Activated B cell treated with CpG ODN at 0.5 μM for 24 hours (primary cell): ENCODE data around the gene NKIRAS2. TPM values are rescaled to one million over a fixed set of nuclear protein-coding genes. Genes with fewer than 3 reads are reported as not detected.

Source experiments
- ATAC-seq: fragments of 200-7000 bp; cut with Tn5 transposase; one replicate; pipeline ENCODE4 v1.10.0; 2021; ENCODE audit warnings: low read depth, mild to moderate bottlenecking, moderate library complexity
- CTCF ChIA-PET: fragments of 350-600 bp; sonication (Branson Sonifier 250); formaldehyde crosslinking; loops from one replicate; lab custom pipeline; 2021; ENCODE audit warnings: antibody characterized with exemption; lab: Charles Lee
- POLR2A ChIA-PET: fragments of 350-600 bp; sonication (Branson Sonifier 250); formaldehyde crosslinking; loops from one replicate; lab custom pipeline; 2021; ENCODE audit warnings: antibody characterized with exemption; lab: Charles Lee
- DNase-seq: peaks from one replicate; pipeline ENCODE4 v3.0.0; 2022
- H3K27ac Mint-ChIP-seq: one replicate; pipeline ENCODE4 v1.8.0; 2020; ENCODE audit warnings: mixed read lengths
- H3K27me3 Mint-ChIP-seq: one replicate; pipeline ENCODE4 v1.8.0; 2021; ENCODE audit warnings: mixed read lengths
- H3K36me3 Mint-ChIP-seq: one replicate; pipeline ENCODE4 v1.8.0; 2021; ENCODE audit warnings: low read depth, mixed read lengths
- H3K4me1 Mint-ChIP-seq: one replicate; pipeline ENCODE4 v1.8.0; 2021; ENCODE audit warnings: mixed read lengths
- H3K4me3 Mint-ChIP-seq: one replicate; pipeline ENCODE4 v1.8.0; 2020; ENCODE audit warnings: mild to moderate bottlenecking, mixed read lengths
- H3K9me3 Mint-ChIP-seq: one replicate; pipeline ENCODE4 v1.8.0; 2020; ENCODE audit warnings: mixed read lengths
- CTCF ChIP-seq: fragments of 200-600 bp; IDR thresholded peaks from one replicate; pipeline ENCODE4 v1.8.0; 2022; ENCODE audit warnings: antibody characterized with exemption, mild to moderate bottlenecking
- intact Hi-C: fragments of 100-400 bp; cut with micrococcal nuclease; formaldehyde crosslinking; loops from one replicate; pipeline ENCODE4 v1.15.1; 2024
- total RNA-seq: library from RNA; stranded (reverse); gene quantifications from 2 replicates; pipeline ENCODE4 v1.2.3, GENCODE V29; 2022

The NKIRAS2 gene
- total RNA-seq, 1 donor from 2014 or later: 23.9 TPM

GRCh38 chr17:42051013-42051400, 31.1 kb downstream of the NKIRAS2 start:
- Mint-ChIP-seq H3K36me3 (no peaks in the 10 kb centered on the region), H3K4me3 (peak overlapping the region; percentile 82), H3K4me1 (peaks cover 9% of the 10 kb centered on the region), H3K27me3 (peaks cover 30% of the 10 kb centered on the region), H3K27ac (no peak overlapping the region), H3K9me3 (no peaks in the 10 kb centered on the region)
- DNase-seq: no peak
- ChIA-PET CTCF (interaction anchor here (0.7 to 1.3 kb wide), 2 partner anchors 25 to 1932 kb away, joined by 3 to 4 read pairs; no protein-coding TSS in a partner anchor), POLR2A (interaction anchor here (0.8 to 1.3 kb wide), 3 partner anchors 35 to 85 kb away, joined by 3 read pairs; partner anchors contain the start of gene CNP)
- intact Hi-C loops: loop anchor here (2.0 kb wide), 2 partner anchors 26 to 34 kb away; partner anchors contain the start of gene DNAJC7
- no peak for TF ChIP-seq CTCF
- ATAC-seq: no peak

DNA sequence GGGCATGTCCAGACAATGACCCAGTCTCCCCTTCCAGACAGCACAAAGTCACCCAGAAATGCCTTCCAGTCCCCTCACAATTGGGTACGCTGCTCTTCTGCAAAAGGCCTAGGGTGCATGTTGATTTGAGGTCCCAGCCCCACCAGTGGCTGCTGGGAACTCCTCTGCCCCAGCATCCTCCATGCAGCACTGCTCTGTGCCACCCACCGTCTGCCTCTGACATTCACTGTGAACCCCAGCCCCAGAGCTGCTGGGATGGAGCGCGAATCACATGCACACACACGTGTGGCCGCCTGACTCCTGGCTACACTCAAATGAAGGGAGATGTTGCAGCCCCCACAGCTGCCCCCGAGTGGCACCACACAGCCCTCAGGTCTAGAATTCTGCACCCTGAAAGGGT, 31.8 kb downstream of the NKIRAS2 start:
- H3K4me1 Mint-ChIP-seq: peaks cover 9% of the 10 kb centered on the region
- POLR2A ChIA-PET: interaction anchor here (0.6 to 1.3 kb wide), 3 partner anchors 32 to 85 kb away, joined by 3 read pairs; partner anchors contain the start of genes CNP and NKIRAS2
- no peak overlapping the region for H3K27ac Mint-ChIP-seq
- H3K36me3 Mint-ChIP-seq: no peaks in the 10 kb centered on the region
- TF ChIP-seq CTCF: no peak
- intact Hi-C loops: loop anchor here (2.0 kb wide), 2 partner anchors 27 to 35 kb away; partner anchors contain the start of gene DNAJC7
- peaks cover 30% of the 10 kb centered on the region for H3K27me3 Mint-ChIP-seq
- CTCF ChIA-PET: interaction anchor here (0.6 to 1.3 kb wide), 2 partner anchors 26 to 27 kb away, joined by 3 to 4 read pairs; no protein-coding TSS in a partner anchor
- H3K9me3 Mint-ChIP-seq: no peaks in the 10 kb centered on the region
- DNase-seq: no peak
- H3K4me3 Mint-ChIP-seq: peak overlapping the region; percentile 15
- no peak for ATAC-seq

DNA sequence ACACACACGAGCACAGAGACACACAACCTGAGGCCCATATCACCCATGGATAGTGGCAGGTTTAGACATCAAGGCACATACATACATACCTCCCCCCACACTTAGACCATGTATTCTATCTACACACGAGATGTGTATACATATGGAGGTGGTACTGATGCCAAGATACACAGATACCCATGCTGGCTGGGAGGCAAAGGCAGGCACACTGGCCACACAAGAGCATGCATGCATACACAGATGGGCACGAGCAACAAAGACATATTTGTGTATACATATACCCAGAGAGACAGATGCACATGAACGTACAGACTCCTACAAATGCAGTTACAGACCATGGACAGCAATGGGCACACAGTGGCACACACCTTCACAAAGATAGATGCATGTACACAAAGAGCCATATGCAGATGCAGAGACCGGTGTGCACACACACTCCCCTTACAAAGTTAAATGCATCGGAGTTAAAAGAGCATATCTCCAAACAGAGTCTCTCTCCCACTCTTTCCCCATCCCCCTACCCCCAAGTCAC, 32.5 kb downstream of the NKIRAS2 start:
- Mint-ChIP-seq H3K27ac (no peak overlapping the region), H3K4me3 (no peak overlapping the region), H3K4me1 (peaks cover 9% of the 10 kb centered on the region), H3K27me3 (peaks cover 30% of the 10 kb centered on the region), H3K9me3 (no peaks in the 10 kb centered on the region), H3K36me3 (no peaks in the 10 kb centered on the region)
- ATAC-seq (no peak), DNase-seq (no peak)
- no peak for TF ChIP-seq CTCF
- CTCF ChIA-PET: no interaction called here
- intact Hi-C loops: no loop called here
- POLR2A ChIA-PET: no interaction called here

- intact Hi-C loops: no loop called here
- Mint-ChIP-seq H3K9me3 (no peaks in the 10 kb centered on the region), H3K36me3 (no peaks in the 10 kb centered on the region), H3K4me1 (peaks cover 9% of the 10 kb centered on the region), H3K27me3 (peaks cover 30% of the 10 kb centered on the region), H3K27ac (no peak overlapping the region), H3K4me3 (no peak overlapping the region)
- DNase-seq (no peak), ATAC-seq (no peak)
- TF ChIP-seq CTCF: no peak
- ChIA-PET POLR2A (no interaction called here), CTCF (no interaction called here)
These were observed 34.0 kb downstream of the NKIRAS2 start for GRCh38 chr17:42053731-42054500.

DNA sequence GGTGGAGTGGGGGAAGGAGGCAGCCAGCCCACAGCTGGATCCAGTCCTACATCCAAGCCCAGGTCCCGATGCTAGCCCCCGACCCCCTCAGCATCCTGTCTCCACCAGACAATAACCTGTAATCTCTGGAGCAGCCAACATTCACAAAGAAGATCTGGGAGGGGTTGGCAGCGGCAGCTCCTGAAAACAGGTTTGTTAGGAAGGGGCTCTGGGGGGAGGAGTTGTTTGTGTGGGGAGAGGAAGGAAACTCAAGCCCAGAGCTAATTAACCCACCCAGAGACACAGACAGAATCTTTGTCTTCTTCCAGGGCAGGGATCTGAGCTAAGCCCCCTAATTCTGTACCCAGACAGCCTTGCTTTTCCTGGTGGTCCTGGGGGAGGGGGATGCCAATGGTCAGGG, 35.1 kb downstream of the NKIRAS2 start:
- ATAC-seq: no peak
- Mint-ChIP-seq H3K9me3 (no peaks in the 10 kb centered on the region), H3K27ac (no peak overlapping the region), H3K36me3 (no peaks in the 10 kb centered on the region), H3K27me3 (peaks cover 26% of the 10 kb centered on the region), H3K4me1 (peaks cover 6% of the 10 kb centered on the region), H3K4me3 (no peak overlapping the region)
- TF ChIP-seq CTCF: no peak
- POLR2A ChIA-PET: no interaction called here
- intact Hi-C loops: no loop called here
- DNase-seq: no peak
- CTCF ChIA-PET: no interaction called here
